GM21528 (cell line): ENCODE measurements around the gene STK25.
"Not testable (repeated sequence)": the region's sequence is repeated elsewhere in the genome, so short reads cannot be mapped to it uniquely, and the experiment has no call there.

Experiments used
- ATAC-seq: cut with Tn5 transposase; IDR thresholded peaks from one replicate; pipeline ENCODE4 v1.9.1; 2021; ENCODE audit warnings: mild to moderate bottlenecking, moderate library complexity; ENCODE audit not compliant: unreplicated experiment, low FRiP score

STK25 gene

GRCh38 chr2:241540771-241541561 lies 32.6 kb upstream of the STK25 start:
- no peak for ATAC-seq

DNA sequence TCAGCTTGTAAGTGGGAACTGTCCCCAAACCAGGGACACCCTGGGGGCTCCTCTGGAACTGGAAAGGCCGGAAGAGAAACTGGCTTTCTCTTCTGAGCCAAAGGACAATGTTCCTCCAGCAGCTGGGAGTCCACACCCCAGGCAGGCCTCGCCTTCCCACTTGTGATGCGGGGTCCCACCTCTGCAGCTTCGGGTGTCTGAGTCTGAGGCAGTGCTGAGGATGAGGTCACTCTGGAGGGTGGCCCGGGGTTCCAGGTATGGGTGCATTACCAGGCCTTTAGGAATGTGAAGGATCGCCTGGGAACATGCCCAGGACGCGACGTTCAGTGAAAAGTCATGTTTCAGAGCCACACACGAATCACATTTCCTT lies 32.0 kb upstream of the STK25 start:
- ATAC-seq, result no peak

DNA sequence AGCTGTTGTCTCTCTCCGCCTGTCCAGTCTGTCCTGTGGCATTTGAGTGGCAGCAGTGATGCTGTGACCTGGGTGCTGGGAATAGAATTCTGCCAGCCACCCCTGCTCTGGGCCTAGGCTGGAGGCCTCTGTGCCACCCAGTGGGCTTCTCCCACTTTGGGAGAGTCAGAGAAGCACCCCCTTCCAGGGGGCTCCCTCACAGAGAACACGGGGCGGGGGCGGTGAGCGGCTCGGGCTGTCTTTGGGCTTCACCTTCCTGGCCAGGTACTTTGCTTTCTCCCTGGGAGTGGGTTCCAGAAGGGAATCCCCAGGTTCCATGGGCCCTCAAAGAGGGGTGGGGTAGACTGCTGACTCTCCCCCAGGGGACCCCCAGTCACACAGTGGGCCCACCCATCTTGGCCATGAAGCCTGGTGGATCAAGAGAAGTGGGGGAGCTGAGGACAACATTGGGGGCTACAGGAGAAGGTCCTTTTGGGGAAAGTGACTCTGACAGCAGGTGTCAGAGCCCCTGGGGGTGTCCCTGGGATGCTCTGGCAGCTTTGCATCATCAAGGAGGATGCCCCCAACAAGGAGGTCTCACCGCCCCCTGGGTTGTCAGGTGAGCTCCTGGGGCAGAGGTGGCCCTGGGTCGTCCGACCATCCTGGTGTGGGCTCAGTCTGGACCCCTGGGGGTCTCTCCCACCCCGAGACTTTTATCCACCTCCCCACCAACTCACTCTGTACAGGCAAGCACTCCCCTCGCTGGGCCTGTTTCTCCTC lies 31.4 kb upstream of the STK25 start:
- no peak for ATAC-seq

DNA sequence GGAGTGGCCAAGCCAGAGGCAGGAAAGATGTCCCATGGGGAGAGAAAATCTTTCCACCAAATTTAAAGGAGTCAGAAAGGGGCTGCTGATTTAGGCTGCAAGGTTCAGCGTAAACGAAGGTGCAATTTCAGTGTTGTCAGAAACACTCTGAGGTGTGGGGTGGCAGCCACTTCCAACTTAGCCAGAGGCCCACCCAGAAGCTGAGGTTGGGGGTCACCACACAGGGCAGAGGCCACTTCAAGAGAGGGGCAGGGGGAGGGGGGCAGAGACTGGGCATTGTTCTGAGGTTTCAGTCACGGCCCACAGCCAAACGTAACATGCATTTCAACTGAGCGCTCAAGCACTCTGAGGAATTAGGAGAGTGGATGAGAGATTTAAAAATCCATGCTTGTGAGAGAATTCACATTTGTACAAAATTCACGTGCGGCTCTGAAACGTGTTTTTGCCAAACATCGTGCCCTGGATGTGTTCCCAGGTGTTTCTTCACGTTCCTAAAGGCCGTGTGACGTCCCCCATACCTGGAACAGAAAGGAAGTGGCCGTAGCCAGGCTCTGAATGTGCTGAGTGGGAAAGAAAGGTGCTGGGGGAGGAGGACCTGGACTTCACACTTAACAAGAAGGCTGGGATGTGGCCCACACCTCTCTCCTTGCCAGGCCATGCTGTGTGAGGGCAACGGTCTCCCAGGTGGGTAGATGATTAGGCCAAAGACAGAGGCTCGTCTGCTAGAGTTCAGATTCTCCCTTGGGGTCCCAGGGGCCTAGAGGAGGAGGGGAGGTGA lies 30.6 kb upstream of the STK25 start:
- no peak for ATAC-seq

- no peak for ATAC-seq
These were observed 27.7 kb upstream of the STK25 start for GRCh38 chr2:241535871-241536655.

GRCh38 chr2:241534701-241535375 lies 26.5 kb upstream of the STK25 start:
- ATAC-seq, result no peak

DNA sequence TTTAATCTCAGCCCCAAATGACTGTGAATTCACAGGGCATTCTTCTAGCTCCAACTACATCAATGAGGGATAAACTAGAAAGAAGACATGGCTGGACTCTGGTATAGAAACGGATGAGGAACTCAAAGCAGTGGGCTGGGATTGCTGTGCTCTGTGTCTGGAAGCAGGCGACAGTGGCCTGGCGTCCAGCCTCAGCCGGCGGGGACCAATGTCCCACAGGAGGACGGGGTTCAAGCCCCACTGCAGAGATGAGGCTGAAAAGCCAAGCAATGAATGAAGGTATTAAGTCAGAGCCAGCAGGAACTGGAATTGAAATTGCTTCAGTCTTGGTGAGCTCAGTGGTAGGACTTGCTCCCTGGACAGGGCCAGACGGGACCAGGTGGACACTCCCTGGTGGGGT lies 25.9 kb upstream of the STK25 start:
- ATAC-seq, result no peak

DNA sequence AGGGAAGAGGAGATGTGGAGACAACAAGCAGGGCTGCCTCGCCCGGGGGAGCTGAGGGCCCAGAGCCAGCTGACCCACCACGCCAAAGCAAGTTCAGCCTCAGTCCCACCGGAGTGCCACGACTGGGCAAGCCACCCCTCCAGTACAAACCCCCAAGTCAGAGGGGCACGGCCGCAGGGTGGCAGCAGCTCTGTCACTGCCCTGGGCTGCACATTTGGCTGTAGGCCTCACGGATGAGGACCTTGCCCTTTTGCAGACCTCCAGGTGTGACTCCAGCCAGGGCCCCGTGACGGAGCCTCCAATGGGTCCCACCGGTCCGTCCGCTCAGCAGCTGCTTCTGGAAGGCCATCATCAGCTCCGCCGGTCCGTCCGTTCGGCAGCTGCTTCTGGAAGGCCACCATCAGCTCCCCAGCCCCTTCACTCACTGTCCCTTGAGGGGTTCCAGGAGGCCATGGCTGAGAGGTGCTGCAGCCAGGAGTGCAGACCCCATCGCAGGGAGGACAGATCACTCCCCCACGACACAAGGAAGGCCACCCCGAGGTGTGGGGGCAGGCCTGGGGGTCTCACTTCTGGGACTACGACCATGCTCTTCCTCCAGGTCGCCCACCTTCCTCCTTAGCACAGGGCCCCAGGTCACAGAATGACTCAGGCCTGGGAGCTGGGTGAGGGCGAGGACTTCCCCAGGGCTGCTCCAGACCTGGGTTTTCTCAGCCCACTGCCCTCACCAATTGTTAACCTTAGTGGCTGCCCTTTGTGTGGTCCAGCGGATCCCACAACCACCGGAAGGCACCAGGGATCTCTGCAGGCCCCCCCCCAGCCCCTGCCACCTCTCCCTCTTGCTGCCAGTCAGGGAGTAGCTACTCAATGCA lies 24.6 kb upstream of the STK25 start:
- ATAC-seq, result no peak

- ATAC-seq, result no peak
These were observed 23.8 kb upstream of the STK25 start for GRCh38 chr2:241532168-241532567.

GRCh38 chr2:241531161-241531722 lies 22.9 kb upstream of the STK25 start:
- ATAC-seq, result no peak

DNA sequence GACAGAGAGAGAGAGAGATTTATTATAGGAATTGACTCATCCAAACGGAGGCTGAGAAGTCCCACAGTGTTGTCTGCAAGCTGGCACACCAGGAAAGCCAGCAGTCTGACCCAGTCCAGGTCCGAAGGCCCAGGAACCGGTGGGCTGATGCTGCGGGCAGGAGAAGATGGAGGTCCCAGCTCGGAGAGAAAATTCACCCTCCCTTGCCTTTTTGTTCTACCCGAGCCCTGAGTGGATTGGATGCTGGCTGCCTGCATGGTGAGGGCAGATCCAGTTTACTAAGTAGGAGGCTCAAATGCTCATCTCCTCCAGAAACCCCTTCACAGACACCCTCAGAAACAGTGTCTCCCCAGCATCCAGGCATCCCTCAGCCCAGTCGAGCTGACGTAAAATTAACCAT lies 22.2 kb upstream of the STK25 start:
- no peak for ATAC-seq

DNA sequence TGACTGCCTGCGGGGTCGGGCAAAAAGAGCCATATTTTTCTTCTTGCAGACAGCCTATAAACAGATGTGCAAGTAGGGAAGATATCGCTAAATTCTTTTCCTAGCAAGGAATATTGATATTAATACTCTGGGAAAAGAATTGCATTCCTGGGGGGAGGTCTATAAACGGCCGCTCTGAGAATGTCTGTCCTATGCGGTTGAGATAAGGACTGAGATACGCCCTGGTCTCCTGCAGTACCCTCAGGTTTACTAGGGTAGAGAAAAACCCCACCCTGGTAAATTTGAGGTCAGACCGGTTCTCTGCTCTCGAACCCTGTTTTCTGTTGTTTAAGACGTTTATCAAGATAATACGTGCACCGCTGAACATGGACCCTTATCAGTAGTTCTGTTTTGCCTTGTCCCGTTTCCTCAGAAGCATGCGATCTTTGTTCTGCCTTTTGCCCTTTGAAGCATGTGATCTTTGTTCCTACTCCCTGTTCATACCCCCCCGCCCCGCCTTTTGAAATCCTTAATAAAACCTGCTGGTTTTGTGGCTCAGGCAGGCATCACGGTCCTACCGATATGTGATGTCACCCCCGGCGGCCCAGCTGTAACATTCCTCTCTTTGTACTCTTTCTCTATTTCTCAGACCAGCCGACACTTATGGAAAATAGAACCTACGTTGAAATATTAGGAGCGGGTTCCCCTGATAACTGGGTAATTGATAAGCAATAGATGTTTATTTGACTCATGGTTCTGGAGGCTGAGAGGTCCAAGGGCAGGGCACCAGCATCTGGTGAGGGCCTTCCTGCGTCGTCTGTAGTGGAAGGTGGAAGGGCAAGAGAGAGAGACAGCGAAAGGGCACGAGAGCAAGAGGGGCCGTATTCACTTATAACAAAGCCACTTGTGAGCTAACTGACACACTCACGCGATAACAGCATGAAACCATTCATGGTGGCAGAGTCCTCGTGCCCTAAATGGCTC lies 17.7 kb upstream of the STK25 start:
- ATAC-seq, result not testable (repeated sequence)

DNA sequence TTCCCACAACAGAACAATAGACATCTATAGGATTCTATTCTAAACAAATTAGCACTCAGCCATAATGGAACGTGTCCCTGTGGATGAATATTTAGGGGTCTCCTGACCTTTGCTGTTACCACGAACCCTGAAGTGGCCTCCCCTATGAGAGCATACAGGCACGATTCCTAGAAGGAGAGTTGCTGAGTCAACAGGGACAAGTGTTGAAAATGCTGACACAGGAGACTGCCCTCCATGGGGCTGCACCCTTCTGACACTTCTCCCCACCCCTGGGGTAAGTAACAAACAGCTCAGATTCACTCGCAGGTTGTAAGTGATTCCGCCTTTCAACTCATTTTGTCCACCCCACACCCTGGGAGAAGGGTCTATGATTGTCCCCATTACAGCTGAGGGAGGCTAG lies 14.1 kb upstream of the STK25 start:
- no peak for ATAC-seq

DNA sequence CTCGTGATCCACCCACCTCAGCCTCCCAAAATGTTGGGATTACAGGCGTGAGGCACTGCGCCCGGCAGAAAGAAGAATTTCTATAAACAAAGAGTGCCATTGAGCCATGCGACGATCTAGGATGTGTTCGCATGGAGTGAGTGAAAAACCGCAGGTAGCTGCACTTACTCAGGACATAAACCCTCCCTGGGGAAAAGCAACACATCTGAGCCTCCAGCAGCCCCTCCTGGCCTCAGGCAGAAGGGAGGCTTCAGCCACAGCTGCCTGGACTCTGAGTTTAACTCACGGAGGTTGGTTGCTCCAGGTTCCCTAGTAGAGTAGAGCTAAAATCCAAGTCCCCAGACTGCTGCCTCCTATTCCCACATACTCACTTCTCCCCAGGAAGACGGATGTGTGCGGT lies 11.3 kb upstream of the STK25 start:
- ATAC-seq, result no peak

DNA sequence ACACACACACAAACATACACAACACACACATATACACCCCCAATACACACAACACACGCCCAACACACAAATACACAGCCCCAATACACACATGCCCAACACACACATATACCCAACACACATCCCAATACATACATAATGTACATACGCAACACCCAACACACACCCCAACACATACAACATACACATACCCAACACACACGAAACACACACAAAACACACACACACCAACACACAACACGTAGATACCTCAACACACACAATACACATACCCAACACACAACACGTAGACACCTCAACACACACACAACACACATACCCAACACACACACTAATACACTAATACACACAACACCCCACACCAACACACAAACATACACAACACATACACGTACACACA lies 8.9 kb upstream of the STK25 start:
- no peak for ATAC-seq

DNA sequence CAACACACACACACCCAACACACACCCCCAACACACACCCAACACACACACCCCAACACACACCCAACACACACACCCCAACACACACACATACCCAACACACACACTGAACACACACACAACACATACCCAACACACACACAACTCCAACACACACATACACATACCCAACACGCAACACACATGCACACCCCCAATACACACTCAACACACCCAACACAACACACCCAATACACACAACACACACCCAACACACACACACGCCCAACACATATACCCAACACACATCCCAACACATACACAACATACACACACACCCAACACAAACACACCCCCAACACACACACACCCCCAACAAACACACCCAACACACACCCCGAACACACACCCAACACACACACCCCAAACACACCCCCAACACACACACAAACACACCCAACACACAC lies 8.2 kb upstream of the STK25 start:
- ATAC-seq, result no peak

DNA sequence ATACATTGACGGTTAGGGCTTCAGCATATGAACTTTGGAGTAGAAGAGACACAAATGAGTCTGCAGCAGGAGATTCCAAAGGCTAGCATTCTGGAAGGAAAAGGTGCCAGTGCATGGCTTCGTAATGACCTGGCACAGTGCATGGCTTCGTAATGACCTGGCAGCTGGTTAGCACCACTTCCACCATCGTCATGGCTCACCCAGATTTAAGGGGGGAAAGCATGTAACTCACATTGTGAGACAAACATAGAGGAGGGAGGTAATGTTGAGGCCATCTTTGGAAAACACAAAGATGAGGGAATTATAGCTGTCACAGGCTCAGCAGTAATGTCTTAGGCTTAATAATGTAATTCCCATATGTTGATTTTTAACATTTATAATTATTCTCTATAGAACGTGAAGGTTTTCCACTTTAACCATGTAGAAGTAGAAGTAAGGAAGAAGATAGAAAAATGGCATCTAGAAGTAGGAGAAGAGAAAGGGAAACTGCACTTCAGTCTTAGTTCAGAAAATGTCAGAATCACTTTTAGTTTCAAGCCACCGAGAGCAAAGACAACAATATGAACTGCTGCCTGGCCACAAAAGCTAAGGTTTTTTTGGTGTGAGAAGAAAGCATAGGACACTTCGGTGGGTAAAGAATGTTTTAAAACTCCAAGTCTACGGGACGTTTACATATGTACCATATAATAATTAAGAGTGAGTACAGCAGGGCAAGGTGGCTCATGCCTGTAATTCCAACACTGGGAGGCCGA lies 6.8 kb upstream of the STK25 start:
- no peak for ATAC-seq
